GM20000 (cell line): Measurements from ENCODE around the gene VGLL4.

ENCODE experiments used
- DNase-seq: peaks from one replicate; pipeline ENCODE4 v3.0.0; 2012; ENCODE audit warnings: low spot score
- CTCF ChIP-seq: IDR thresholded peaks from 2 replicates; pipeline ENCODE4 v1.5.1; 2012; ENCODE audit warnings: mild to moderate bottlenecking, control low read depth; ENCODE audit errors: extremely low read depth, missing control alignments

The VGLL4 gene

GRCh38 chr3:11651900-11652299, 8.2 kb upstream of the VGLL4 start:
- no peak for TF ChIP-seq CTCF
- peak; percentile 26 for DNase-seq

- DNase-seq, result no peak
- TF ChIP-seq CTCF, result no peak
Observed at GRCh38 chr3:11651477-11651876, 7.8 kb upstream of the VGLL4 start.

GRCh38 chr3:11650391-11650790, 6.7 kb upstream of the VGLL4 start:
- no peak for DNase-seq
- no peak for TF ChIP-seq CTCF

- no peak for TF ChIP-seq CTCF
- DNase-seq, result no peak
Observed at GRCh38 chr3:11648735-11649134, 5.0 kb upstream of the VGLL4 start.

GRCh38 chr3:11643201-11643603, 513 bp downstream of the VGLL4 start:
- peak; percentile 26 for DNase-seq
- no peak for TF ChIP-seq CTCF

- DNase-seq, result peak; percentile 68
- no peak for TF ChIP-seq CTCF
Observed at GRCh38 chr3:11642431-11643191, 1.1 kb downstream of the VGLL4 start.

GRCh38 chr3:11641683-11642430, 1.9 kb downstream of the VGLL4 start:
- peak; percentile 35 for DNase-seq
- TF ChIP-seq CTCF, result no peak
